ENCODE data around the gene NRGN. TPM values are rescaled to one million over a fixed set of nuclear protein-coding genes. Genes with fewer than 3 reads are reported as not detected.

NRGN gene
- total RNA-seq, 6 experiments from 2014 or later, result 0.43 to 4.6 (median 1.4) TPM; not detected in 1

DNA sequence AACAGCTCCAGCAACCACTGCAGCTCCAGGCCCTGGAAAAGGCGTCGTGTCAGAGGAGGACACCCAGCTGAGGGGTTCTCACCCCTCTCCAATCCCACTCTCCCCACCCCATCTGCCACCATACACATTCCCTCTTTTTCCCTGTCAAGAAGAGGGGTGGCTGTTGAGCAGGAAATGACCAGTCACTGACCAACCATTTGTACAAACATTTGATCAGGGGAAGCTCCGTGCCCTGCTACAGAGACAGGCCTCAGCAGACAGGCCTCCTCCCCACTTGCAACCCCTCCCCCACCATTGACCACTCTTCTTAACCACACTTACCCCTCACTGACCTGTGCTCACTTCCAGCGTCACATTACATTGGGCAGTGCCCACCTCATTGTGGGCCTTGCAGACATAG lies 14.6 kb downstream of the NRGN start:
- Histone ChIP-seq H3K27me3 (peaks cover 0 to 6% of the 10 kb centered on the region in 2 donors), H3K4me1 (peaks cover 0 to 19% (median 2%) of the 10 kb centered on the region in 4 donors), H3K9me3 (no peaks in the 10 kb centered on the region), H3K36me3 (no peaks in the 10 kb centered on the region), H3K27ac (no peak overlapping the region), H3K4me3 (no peak overlapping the region)
- no peak for TF ChIP-seq POLR2A (IDR thresholded peaks at IDR 0.05)
- TF ChIP-seq, protein P1, sequence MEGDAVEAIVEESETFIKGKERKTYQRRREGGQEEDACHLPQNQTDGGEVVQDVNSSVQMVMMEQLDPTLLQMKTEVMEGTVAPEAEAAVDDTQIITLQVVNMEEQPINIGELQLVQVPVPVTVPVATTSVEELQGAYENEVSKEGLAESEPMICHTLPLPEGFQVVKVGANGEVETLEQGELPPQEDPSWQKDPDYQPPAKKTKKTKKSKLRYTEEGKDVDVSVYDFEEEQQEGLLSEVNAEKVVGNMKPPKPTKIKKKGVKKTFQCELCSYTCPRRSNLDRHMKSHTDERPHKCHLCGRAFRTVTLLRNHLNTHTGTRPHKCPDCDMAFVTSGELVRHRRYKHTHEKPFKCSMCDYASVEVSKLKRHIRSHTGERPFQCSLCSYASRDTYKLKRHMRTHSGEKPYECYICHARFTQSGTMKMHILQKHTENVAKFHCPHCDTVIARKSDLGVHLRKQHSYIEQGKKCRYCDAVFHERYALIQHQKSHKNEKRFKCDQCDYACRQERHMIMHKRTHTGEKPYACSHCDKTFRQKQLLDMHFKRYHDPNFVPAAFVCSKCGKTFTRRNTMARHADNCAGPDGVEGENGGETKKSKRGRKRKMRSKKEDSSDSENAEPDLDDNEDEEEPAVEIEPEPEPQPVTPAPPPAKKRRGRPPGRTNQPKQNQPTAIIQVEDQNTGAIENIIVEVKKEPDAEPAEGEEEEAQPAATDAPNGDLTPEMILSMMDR (IDR thresholded peaks at IDR 0.05), result no peak
- intact Hi-C loops (cut with DNase I), result no loop called here
- DNase-seq, result no peak
- WGBS (ENCODE audit: insufficient coverage, low coverage, low lambda C conversion rate, missing lambda C conversion rate), result 58% methylated on average over 4 of the region's 4 CpGs
- no peak for ATAC-seq

DNA sequence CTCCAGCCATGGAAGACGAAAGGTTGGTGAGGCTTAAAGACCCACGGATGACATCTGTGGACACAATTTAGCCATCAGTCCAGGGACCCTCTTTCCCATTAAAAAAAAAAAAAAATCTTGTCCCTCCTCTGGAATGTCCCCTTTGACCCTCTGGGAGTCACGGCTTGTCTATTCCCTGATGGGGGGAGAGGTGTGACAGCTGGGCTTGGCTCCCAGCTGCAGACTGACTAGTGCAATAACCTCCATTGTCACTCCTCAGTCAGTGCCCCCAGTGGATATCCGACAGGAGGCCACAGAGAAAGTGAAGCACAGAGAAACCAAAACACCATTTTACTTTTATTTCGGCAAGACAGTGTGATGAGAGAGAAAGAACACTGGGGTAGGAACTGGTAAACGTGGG lies 15.0 kb downstream of the NRGN start:
- no peak overlapping the region for H3K27ac ChIP-seq
- H3K36me3 ChIP-seq, result no peaks in the 10 kb centered on the region
- no peaks in the 10 kb centered on the region for H3K9me3 ChIP-seq
- TF ChIP-seq, protein P1 (IDR thresholded peaks at IDR 0.05), result no peak
- no peak for TF ChIP-seq POLR2A (IDR thresholded peaks at IDR 0.05)
- H3K4me1 ChIP-seq, result peaks cover 0 to 23% (median 2%) of the 10 kb centered on the region in 4 donors
- intact Hi-C loops (cut with DNase I), result no loop called here
- peaks cover 0 to 10% of the 10 kb centered on the region in 2 donors for H3K27me3 ChIP-seq
- DNase-seq, result no peak
- H3K4me3 ChIP-seq, result no peak overlapping the region
- no peak for ATAC-seq
- 66% methylated on average over 6 of the region's 6 CpGs for WGBS (ENCODE audit: insufficient coverage, low coverage, low lambda C conversion rate, missing lambda C conversion rate)

GRCh38 chr11:124756033-124756752 lies 16.5 kb downstream of the NRGN start:
- H3K9me3 ChIP-seq, result no peaks in the 10 kb centered on the region
- TF ChIP-seq POLR2A (IDR thresholded peaks at IDR 0.05), result no peak
- TF ChIP-seq, protein P1 (IDR thresholded peaks at IDR 0.05), result no peak
- intact Hi-C loops (cut with DNase I), result no loop called here

DNA sequence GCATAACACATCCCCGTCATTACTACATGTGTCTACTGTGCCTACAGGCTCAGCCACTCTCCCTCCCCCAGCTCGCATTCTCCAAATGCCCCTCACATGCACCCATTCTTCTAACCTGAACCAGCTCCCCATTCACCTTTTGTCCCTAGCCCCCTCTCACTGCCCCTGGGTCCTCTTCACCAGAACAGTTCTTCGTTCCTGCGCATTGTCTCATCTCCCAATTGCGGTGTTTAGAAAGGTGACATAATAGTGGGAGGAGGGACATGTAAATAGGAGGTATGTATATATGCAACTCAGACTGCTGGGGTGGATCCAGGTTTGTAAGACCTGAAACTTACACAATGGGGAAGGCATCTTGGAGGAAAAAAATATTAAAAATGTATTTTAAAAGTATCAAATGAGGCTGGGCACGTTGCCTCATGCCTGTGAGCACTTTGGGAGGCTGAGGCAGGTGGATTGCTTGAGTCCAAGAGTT lies 17.0 kb downstream of the NRGN start:
- no peak overlapping the region for H3K4me3 ChIP-seq
- DNase-seq (no peak), ATAC-seq (no peak)
- peaks cover 0 to 23% of the 10 kb centered on the region in 2 donors for H3K27me3 ChIP-seq
- H3K4me1 ChIP-seq, result peaks cover 0 to 23% (median 2%) of the 10 kb centered on the region in 4 donors
- 33% methylated on average over 6 of the region's 6 CpGs for WGBS (ENCODE audit: insufficient coverage, low coverage, low lambda C conversion rate, missing lambda C conversion rate)
- H3K36me3 ChIP-seq, result no peaks in the 10 kb centered on the region
- TF ChIP-seq, protein P1 (IDR thresholded peaks at IDR 0.05), result no peak
- no peak for TF ChIP-seq POLR2A (IDR thresholded peaks at IDR 0.05)
- H3K9me3 ChIP-seq, result no peaks in the 10 kb centered on the region
- intact Hi-C loops (cut with DNase I), result no loop called here
- no peak overlapping the region for H3K27ac ChIP-seq

More at GRCh38 chr11:124756033-124756752, 16.5 kb downstream of the NRGN start:
- WGBS (ENCODE audit: insufficient coverage, low coverage, low lambda C conversion rate, missing lambda C conversion rate), result 37% methylated on average over 5 of the region's 9 CpGs
- H3K27ac ChIP-seq, result no peak overlapping the region
- no peaks in the 10 kb centered on the region for H3K36me3 ChIP-seq
- H3K4me3 ChIP-seq, result no peak overlapping the region
- no peak for DNase-seq
- peaks cover 0 to 20% of the 10 kb centered on the region in 2 donors for H3K27me3 ChIP-seq
- peaks cover 0 to 24% (median 2%) of the 10 kb centered on the region in 4 donors for H3K4me1 ChIP-seq
- ATAC-seq, result no peak
